ENCODE measurements around the gene SEMA3D. TPM values are rescaled to one million over a fixed set of nuclear protein-coding genes. Genes with fewer than 3 reads are reported as not detected.

SEMA3D gene
- total and polyA plus RNA-seq, 9 donors, result 0.75 to 6.1 (median 3.0) TPM

DNA sequence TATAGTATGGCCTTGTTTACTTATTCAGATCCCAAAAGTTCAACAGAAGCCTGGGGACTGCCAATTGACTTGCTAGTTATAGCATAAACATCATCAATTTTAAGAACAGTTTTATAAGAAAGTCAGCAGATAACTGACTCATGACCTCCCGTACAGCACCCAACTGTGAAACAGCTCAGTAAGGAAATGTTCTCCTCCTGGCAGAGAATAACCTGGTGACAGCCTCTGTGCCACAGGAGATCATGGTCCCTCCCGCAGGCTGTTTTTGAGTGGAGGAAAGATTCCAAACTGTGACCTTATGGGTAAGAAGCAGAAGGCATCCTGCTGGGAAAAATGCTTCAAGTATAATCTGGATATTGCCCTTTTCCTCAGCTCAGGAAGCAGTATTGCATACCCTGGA, 182.5 kb downstream of the SEMA3D start:
- TF ChIP-seq, protein P1, sequence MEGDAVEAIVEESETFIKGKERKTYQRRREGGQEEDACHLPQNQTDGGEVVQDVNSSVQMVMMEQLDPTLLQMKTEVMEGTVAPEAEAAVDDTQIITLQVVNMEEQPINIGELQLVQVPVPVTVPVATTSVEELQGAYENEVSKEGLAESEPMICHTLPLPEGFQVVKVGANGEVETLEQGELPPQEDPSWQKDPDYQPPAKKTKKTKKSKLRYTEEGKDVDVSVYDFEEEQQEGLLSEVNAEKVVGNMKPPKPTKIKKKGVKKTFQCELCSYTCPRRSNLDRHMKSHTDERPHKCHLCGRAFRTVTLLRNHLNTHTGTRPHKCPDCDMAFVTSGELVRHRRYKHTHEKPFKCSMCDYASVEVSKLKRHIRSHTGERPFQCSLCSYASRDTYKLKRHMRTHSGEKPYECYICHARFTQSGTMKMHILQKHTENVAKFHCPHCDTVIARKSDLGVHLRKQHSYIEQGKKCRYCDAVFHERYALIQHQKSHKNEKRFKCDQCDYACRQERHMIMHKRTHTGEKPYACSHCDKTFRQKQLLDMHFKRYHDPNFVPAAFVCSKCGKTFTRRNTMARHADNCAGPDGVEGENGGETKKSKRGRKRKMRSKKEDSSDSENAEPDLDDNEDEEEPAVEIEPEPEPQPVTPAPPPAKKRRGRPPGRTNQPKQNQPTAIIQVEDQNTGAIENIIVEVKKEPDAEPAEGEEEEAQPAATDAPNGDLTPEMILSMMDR (IDR thresholded peaks at IDR 0.05), result no peak
- TF ChIP-seq POLR2A (IDR thresholded peaks at IDR 0.05) (no peak), EP300 (IDR thresholded peaks at IDR 0.05) (no peak)
- Histone ChIP-seq H3K27me3 (no peaks in the 10 kb centered on the region), H3K4me1 (ENCODE audit: insufficient read depth) (no peaks in the 10 kb centered on the region), H3K9me3 (no peaks in the 10 kb centered on the region), H3K27ac (no peak overlapping the region), H3K36me3 (no peaks in the 10 kb centered on the region), H3K4me3 (no peak overlapping the region)
- DNase-seq, result no peak
- 49 to 67% (median 63%) methylated on average over 2 of the region's 2 CpGs for WGBS, 3 donors
- intact Hi-C loops (cut with DNase I), result no loop called here

DNA sequence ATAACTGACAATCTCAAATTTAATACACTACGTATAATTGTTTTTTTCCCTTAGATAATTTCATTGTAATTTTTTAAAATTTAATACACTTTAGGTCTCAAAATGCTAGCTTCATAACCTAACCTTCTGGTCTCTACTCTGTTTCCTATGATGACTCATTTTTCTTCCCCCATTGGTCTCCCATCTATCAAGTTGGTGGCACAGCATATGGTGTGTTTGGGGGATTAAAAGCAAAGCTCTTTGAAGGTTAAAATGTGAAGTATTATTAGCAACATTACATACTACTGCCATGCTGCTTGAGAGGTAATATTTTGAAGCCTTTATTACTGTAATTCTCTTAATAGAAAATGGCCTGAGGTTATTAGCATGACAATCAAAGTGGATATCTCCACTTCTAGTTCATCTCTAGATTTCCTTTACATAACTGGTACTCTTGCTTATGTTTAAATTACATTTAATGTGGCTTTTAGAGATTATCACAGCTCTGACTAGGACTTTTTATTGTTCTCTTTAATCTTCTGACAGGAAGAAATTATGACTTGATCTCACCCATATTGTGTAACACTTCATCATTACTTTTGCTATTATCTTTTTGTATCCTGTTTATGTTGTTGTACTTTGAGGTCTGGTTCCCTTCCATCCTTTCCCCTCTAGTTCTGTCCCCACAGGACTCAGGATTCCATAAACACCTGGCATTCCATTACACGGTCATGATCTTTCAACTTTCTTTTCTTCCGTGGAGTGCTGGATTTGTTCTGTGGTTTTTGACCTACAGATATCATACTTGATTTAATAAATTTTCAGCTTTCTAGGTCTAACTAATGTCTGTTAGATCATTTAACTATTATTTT, 185.1 kb downstream of the SEMA3D start:
- H3K27ac ChIP-seq, result no peak overlapping the region

DNA sequence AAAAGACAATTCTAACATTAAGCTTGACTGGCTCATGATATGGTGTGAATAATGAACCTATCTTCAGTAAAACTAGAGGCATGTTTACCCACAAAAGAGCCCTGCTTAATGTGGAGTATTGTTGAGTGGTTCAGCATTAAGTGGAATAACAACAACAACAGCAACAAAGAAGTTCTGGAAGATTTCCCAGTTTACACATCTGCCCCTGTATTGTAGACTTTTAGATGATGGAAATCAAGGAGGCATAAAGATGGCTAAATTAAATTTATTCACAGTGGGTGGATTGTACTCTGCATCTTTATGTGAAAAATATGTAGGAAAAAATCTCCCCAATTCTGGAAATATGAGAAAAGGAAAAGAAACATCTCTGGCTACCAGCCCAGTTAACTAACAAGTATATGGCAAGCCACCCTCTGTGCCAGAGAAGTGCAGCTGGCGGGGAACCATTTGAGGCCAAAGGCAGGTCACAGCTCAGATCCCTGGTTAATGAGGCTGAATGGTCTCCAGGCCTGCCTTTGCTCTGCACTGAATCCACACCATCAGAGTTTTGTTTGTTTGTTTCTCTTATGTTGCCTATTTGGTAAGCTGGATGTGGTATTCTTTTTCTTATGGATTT, 186.0 kb downstream of the SEMA3D start:
- no peak for DNase-seq
- TF ChIP-seq, protein P1 (IDR thresholded peaks at IDR 0.05), result no peak
- TF ChIP-seq EP300 (IDR thresholded peaks at IDR 0.05) (no peak), POLR2A (IDR thresholded peaks at IDR 0.05) (no peak)
- Histone ChIP-seq H3K4me3 (no peak overlapping the region), H3K27me3 (no peaks in the 10 kb centered on the region), H3K27ac (no peak overlapping the region), H3K9me3 (no peaks in the 10 kb centered on the region), H3K36me3 (no peaks in the 10 kb centered on the region), H3K4me1 (ENCODE audit: insufficient read depth) (no peaks in the 10 kb centered on the region)
- 91 to 97% (median 91%) methylated on average over 1 of the region's 1 CpG for WGBS, 3 donors
- intact Hi-C loops (cut with DNase I), result no loop called here

More for the DNA sequence above, 185.1 kb downstream of the SEMA3D start:
- intact Hi-C loops (cut with DNase I), result no loop called here
- no peak for TF ChIP-seq EP300 (IDR thresholded peaks at IDR 0.05)
- no peak for TF ChIP-seq POLR2A (IDR thresholded peaks at IDR 0.05)
- TF ChIP-seq, protein P1 (IDR thresholded peaks at IDR 0.05), result no peak
- no peak overlapping the region for H3K4me3 ChIP-seq
- H3K9me3 ChIP-seq, result no peaks in the 10 kb centered on the region
- no peaks in the 10 kb centered on the region for H3K4me1 ChIP-seq (ENCODE audit: insufficient read depth)
- no peaks in the 10 kb centered on the region for H3K27me3 ChIP-seq
- H3K36me3 ChIP-seq, result no peaks in the 10 kb centered on the region
- no peak for DNase-seq
- 59 to 68% (median 67%) methylated on average over 3 of the region's 3 CpGs for WGBS, 3 donors

DNA sequence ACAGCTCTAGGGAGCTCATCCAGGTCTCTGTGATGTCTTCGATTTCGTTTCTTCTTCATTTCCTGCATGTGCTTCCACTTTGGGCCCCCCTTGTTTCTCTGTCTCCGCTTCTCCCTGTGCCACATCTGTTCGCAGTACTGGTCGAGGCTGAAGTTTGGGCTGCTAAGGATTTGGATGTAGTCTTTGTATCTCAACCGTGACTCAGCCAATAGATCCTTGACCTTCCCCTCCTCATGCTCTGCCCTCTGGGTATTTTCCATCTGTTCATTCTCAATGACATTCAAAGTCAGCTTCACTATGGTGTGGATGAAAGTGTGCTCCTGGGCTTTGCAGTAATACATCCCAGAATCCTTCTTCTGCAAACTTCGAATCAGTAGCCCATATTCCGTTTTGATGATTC, 187.4 kb downstream of the SEMA3D start:
- TF ChIP-seq EP300 (IDR thresholded peaks at IDR 0.05), result no peak
- TF ChIP-seq, protein P1 (IDR thresholded peaks at IDR 0.05), result no peak
- TF ChIP-seq POLR2A (IDR thresholded peaks at IDR 0.05), result no peak
- Histone ChIP-seq H3K27ac (no peak overlapping the region), H3K9me3 (no peaks in the 10 kb centered on the region), H3K27me3 (no peaks in the 10 kb centered on the region), H3K4me3 (no peak overlapping the region), H3K4me1 (ENCODE audit: insufficient read depth) (no peaks in the 10 kb centered on the region), H3K36me3 (no peaks in the 10 kb centered on the region)
- intact Hi-C loops (cut with DNase I), result no loop called here
- 87 to 89% (median 88%) methylated on average over 8 of the region's 8 CpGs for WGBS, 3 donors
- no peak for DNase-seq
